Activated CD4-positive, alpha-beta T cell treated with anti-CD3 and anti-CD28 coated beads, Interleukin-2, amount 50 U/mL, for 48 hours (primary cell): ENCODE measurements around the gene FAM83D.
"Not testable (repeated sequence)": the region's sequence is repeated elsewhere in the genome, so short reads cannot be mapped to it uniquely, and the experiment has no call there.

Experiments used
- DNase-seq, 2 experiments: peaks; one replicate each; pipeline ENCODE4 v3.0.0-alpha.2; 2020

Gene FAM83D

DNA sequence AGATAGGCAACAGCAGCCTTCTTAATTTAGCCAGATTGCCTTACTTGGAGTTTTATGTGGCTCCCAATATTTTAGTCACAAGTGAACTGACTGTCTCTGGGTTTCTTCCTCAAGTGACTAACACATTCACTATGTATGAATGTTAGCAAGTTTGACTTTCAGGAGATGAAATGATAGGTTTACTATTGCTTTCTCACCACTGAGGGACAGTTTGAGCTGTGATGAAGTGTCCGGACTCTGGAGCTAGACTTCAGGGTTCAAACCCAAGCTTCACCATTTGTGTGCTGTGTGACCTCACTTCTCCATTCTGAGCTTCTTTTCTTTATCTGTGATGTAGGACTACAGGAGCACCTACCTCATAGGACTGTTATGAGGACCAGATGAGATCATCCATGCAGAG, 44.1 kb downstream of the FAM83D start:
- no peak for DNase-seq

DNA sequence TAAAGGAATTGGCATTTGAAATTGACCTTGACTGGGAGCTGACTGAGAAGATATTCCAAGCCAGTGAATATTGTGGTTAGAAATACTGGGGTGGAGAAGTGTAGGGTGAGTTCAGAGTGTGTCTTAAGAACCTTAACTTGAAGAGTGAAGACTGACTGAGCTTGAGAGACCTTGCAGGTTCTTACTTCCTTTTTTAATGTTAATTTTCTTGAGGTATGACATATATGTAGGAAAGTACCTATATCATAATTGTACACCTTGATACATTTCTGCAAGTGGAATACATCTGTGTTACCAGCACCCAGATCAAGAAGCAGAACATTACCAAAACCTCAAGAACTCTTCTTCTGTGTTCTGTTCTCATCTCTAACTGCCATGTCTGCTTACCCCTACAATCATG, 46.9 kb downstream of the FAM83D start:
- no peak for DNase-seq

DNA sequence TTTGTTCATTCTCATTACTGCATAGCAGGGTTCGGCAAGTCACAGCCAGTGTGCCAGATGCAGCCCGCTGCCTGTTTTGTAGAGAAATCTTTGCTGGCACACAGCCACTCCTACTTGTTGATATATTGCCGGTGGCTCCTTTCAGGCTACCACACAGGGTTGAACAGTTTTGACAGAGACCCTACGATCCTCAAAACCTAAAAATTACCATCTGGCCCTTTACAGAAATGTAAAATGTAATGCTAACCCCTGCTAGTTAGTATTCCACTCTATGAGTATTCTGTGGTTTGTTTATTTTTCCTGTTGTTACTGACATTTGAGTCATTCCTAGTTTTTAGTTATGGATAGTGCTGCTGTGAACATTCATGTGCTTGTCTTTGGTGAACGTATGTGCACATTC, 47.4 kb downstream of the FAM83D start:
- DNase-seq, result no peak

DNA sequence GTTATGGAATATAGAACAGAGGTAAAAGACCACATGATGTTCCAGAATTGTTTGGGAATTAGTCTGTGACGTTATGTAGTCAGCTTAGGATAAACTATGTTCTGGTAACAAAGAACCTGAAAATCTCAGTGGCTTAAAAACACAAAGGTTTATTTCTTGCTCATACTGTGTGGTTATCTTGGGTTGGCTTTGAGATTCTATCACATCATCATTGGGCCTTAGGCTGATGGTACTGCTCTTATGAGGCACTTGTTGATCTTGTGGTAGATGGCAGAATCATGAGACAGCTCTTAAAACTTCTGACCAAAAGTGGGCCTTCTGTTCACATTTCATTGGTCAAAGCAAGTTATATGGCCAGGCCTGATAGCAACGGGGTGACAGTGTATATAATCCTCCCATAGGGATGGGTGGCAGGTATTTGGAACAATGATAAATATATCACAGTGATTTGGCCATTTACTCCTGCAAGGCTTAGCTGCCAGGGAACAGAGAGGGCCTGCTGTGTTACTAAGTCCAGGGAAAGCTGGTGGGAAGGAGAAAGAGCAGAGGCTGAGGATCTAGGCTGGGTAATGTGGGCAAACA, 49.4 kb downstream of the FAM83D start:
- no peak for DNase-seq

DNA sequence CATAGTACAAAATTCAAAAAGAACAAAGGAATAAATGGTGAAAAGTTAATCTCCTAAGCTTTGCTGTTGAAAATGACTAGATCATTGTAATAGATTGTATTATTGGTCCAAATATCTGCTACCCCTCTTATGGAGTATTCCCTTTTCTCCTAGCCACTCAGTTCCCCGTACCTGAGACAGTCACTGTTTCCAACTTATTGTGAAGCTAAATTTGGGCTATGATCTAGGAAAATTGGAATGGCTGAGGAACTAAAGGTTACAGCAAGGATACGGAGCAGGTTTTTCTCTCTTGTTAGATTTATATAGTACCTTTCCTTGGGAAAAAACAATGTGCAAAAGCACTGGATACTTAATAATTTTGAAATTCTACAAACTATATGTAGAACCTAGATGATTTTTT, 53.2 kb downstream of the FAM83D start:
- DNase-seq, result no peak

DNA sequence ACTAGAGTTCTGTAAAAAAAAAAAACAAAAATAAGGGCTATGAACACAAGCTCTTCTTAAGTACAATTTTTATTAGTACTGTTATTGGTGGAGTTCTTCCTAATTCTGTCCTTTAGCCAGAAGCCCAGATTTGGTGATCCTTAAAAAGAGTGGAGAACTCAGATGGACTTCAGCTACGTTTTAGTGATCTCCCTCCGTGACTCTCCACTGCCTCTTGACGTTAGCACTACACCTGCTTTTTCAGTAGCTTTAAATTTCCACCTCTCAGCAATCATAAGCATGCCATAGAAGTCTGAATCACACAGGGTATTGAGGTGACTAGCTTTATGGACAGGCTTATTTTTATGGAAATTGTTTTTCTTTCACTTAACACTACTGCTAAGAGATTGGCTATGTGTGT, 53.6 kb downstream of the FAM83D start:
- no peak for DNase-seq

DNA sequence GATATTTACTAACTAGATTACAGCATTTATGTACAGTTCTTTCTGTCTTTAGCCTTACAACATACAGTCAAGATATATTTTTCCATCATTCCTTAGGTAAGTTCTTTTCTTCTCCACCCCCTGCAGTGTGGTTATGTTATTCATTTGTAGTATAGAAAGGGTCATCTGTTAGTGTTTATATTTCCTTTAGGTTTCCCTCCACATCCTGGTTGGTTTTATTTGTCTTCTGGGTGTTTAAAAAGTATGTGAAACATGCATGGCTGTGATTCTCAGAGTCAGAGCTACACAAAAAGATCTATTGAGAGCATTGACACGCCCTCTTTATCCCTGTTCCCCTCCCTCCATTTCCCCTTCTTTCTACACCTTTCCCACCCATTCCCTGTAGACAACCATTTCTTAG, 56.1 kb downstream of the FAM83D start:
- DNase-seq, result no peak

DNA sequence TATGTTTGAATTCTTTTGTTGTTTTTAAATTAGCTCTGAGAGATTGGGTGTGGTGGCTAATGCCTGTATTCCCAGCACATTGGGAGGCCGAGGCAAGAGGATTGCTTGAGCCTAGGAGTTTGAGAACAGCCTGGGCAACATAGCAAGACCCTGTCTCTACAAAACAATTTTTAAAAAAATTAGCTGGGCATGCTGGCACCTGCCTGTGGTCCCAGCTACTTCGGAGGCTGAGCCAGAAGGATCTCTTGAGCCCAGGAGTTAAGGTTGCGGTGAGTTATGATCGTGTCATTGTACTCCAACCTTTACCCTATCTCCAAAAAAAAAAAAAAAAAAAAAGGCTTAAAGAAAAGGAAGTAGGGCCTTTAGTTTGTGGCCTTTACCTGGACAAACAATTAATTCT, 58.8 kb downstream of the FAM83D start:
- DNase-seq, result no peak

DNA sequence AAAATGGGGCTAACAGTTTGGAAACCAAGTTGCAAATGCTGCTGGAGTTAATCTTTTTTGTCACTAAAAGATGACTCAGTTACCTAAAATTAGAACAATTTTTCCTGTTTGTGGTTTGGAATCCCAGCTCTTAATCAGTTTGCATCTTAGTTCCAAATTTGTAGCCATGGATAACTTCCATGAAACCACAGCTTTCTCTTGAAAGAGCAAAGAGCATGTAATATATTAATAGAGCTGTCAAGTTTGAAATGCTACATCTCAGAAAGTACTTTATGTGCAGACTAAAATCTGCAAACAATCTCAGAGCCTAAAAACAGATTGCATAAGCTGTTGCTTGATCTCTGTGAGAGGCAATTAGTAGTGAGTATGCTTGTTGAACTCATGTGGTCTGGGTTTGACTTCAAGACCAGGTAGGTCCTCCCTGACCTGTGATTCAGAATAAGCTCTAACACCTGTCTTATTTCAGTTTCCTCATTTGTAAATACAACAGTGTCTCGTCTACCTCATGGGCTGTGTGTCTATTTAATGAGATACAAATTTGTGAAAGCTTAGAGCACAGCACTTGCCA, 59.5 kb downstream of the FAM83D start:
- no peak for DNase-seq

DNA sequence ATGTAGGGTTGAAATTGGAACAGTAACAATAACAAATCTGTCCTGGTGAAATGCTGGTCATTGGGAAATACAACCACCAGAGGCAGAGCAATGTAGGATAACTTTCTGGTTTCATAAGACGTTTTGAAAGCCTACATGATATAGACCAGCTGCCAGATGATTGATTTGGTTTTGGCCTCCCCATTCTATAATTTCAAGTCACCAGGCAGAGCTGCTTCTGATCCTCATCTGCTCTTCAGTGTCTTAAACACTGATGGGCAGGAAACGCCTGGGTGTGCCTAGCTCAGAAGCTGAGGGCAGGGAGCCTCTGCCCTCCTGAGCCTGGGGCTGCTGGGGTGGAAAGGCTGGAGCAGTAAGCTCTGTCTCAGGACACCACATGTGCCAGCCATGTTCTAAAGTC, 60.4 kb downstream of the FAM83D start:
- no peak for DNase-seq

DNA sequence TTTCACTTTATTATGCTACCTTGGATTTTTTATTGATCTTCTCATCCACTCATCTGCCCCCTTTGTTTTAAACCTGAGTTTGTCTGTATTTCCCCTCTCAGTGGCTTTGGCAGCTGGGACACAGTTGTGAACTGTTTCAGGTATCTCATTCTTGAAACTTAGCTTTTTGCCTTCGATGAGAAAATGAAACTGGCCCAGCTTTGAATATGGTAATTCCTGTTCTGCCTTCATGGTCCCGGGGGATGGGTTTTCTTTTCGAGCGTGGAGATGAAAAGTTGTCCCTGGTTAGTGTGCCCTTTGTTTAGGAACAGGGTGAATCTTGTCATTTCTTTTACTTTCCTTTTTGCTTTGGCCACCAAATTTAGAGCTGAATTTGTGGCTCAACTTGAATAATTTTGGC, 61.6 kb downstream of the FAM83D start:
- no peak for DNase-seq

DNA sequence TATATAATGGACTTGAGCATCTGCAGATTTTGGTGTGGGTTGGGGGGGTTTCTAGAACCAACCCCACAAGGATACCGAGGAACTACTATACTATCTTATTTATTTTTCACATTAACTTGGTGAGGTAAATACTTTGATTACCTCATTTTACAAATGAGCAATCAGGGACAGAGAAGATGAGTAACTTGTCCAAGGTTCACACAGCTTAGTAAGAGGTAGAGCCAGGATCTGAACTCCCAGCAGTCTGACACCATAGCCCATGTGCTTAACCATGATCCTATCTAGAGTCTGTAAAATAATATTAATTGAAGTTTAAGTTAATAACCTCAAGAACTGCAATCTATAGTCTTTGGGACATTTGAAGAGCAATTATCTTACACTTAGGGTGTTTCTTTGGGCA, 64.5 kb downstream of the FAM83D start:
- no peak for DNase-seq

DNA sequence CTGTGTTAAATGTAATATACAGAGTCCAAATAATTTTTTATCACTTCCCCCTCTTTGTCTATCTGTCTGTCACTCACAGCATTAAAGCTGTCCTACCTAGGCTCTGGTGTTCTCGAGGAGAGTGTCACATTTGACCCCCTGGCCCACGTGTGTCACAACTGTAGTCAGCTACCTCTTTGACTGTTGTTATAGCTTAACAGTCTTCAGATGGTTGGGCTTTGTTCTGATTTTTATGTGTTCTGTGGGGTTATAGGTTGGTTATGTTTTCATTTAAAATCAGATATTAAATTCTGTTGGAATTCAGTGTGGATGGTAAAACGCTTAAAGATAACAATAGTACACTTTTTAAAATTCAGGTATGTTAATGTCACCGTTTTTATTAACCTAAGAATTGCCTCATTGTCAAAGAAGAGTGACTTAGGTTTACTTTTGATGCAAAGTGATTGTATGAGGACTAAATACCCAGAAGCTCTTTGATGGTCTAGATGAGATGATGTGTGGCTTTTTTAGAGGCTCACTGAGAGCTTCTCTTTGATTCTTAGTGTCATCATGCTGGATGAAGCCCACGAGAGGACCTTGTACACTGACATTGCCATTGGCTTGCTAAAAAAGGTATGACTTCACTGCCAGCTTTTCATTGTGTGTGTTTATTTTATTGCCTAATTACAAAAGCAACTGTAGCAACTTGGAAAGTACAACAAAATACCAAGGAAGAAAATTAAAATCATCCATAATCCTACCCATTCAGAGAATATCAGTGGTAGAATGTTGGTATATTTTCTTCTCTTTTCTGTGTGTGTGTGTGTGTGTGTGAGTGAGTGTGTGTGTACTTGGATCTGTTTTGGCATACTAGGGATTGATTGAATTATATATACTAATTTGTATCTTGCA, 65.8 kb downstream of the FAM83D start:
- no peak for DNase-seq

DNA sequence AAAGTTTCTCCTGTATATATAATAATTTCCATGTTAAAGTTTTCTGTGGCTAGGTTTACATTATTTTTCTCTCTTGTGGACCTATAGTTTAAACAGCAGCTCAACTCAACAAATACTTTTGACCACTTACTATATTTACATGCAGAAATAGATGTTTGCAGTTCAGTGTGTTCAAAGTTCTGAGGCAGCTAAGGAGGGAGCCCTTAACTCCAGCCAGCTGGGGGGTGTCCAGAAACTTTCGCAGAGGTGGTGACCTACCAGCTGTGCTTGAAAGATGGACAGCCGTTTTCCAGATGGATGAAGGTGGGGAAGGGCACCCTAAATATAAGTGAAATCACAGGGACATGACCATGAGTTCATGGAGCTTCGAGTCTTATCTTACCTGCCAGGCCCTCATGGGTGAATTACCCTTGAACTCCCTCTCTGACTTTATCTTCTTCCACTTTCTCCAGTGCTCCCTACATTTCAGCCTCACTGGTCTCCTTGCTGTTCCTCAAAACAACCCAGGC, 69.4 kb downstream of the FAM83D start:
- DNase-seq, result no peak

DNA sequence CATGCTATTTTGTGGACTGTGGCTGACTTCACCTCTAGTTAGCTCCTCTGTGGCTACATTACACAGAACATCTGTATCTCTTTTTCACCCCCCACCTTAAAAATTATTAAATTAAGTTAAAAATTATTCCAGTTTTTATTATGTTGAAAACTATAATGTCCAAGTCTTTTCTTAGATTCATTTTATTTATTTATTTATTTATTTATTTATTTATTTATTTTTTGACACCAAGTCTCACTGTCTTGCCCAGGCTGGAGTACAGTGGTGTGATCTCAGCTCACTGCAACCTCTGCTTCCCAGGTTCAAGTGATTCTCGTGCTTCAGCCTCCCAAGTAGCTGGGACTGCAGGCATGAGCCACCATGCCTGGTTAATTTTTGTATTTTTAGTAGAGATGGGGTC, 70.6 kb downstream of the FAM83D start:
- DNase-seq, result not testable (repeated sequence)

DNA sequence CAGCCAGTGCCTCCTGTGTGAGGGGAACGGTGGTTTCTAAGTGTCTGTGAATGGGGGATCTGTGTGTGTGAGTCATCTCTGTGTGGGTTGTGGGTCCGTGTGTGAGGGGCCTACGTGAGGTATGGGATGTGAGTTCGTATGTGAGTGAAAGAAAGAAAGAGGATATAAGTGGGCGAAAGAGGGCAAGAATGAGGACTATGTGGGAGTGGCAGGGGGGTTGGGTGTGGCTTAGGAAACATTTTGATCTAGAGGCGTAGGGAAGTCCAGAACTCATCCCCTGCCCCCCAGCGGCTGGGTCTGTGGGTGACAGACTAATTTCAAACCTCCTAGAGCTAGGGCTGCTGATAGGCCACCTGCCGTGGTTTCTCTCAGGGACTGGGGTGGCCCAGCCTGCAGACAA, 71.4 kb downstream of the FAM83D start:
- peak; percentile 75 to 84 for DNase-seq

DNA sequence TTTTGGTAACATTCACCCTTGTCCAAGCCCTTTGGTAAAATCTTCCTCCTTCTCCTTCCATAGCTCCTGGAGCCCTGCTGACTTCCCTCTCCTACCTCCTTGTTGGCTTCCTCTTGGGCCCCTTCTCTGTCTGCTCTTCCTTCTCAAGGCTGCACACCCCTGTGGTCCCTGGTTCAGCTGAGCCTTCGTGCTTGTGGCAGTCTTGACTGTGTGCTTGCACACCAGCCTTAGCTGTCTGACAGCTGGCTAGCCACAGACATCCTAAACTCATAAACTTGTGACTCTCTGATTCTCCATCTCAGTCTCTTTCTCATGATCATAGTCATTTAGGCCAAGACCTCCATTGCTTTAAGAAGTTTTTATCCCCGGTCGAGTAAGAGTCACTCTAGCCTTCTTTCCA, 73.0 kb downstream of the FAM83D start:
- no peak for DNase-seq

DNA sequence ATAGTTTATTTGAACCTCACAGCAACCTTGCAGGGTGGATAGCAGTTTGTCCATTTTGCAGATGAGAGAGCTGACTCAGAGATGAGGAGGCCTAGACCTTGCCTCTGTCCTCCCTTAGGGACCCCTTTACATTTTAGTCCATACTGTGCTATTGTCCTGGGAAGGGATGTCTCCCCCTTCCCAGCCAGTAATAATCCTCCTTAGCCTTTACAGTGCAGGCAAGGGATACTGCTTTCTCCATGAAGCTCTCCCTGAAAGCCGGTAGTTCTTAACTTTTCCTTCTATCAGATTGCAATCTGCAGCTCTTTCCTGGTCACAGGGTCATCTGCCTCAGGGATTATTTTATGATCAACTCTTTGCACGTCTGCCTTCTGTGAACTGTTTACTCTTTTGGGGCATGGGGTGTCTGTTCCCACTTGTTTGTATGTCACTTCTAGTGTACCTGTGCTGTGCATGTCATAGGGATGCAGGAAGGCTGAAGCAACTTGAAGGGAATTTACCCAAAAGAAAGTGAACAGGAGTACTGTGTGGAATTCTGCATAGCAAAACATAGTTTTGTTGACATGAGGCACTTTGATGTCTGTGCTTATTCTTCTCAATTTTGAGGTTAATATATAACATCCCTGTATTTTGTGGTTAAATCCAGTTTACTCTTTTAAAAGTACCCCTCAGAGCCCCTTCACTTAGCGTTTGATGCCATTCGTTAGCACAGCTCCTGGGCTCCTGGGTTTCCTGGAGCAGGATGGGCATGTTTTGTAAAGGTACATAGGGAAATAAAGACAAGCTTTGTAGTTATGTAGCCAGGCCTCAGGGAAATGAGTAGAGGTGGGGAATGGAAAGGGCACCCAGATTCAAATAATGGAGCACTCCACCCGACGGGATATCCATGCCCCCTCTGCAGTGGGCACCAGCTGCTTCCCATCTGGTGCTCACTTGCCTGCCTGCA, 74.0 kb downstream of the FAM83D start:
- no peak for DNase-seq
